ENCODE measurements around the gene PARD3.

The PARD3 gene

DNA sequence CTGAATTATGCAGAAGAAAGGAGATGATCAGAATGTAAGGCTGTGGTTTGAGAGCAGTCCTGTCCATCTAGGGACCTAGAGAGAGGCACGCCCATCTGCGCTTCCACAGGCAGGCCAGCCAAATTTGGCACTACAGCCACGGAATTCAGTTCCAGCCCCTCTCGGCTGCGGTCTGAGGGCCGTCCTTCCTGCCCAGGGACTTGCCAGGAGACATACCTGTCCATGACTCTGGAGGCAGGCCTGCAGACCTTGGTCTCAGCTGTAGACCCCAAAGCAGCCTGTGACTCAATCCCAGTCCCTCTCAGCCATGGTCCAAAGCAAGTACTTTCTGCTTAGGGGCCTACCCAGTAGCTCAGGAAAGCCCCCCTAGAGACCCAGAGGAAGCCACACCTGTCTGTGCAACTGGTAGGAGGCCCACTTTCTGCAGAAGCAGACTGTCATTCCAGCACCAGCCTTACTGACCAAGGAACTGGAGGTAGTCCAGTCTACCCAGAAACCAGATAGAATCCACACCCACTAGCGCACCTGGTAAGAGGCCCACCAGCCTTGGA lies 720.9 kb downstream of the PARD3 start:
- no peak for TF ChIP-seq ZNF274 (IDR thresholded peaks at IDR 0.05; ENCODE audit: low read depth, low read length)

DNA sequence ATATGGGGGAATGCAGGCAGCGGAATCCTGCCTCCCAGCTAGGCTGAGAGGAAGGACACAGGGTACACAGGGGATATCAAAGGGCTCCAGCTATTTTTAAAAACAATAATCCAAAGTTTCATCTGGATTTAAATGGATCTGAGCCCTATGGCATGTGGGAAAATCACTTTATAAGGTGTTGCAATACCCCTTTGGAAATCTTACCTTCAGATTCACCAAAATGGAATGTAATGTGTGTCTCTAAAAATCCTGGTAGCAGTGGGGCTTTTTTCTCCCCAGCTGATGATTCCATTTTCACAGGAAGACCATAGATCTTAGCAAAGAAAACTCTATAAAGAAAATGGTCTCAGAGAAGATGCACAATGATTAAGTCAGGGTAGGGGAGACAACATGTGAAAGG lies 722.2 kb downstream of the PARD3 start:
- TF ChIP-seq ZNF274 (IDR thresholded peaks at IDR 0.05; ENCODE audit: low read depth, low read length), result no peak

More for the DNA sequence above, 720.9 kb downstream of the PARD3 start:
- no peak overlapping the region for H3K4me3 ChIP-seq (ENCODE audit: low read length)

DNA sequence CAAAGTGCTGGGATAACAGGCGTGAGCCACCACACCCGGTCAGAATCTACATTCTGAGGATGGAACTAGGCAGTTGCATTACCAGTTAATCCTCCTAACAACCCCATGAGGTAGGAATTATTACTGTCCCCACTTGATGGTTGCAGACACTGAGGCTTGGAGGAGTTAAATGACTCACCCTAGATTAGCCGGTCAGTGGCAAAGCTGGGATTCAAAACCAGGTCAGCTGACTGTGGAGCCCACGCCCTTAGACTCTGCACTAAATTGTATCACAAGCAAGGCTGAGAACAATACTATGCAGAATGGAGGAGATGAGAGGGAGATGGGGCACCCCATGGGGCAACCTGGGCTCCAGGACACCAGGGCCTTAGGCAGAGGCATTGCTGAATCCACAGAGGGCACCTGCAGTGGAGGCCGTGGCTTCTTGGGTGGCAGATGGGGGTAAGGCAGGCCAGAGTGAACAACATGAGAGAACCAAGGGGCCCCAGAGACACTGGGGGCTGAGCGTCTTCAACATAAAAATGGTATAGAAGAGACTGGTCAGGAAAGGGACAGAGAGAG lies 723.4 kb downstream of the PARD3 start:
- no peak for TF ChIP-seq ZNF274 (IDR thresholded peaks at IDR 0.05; ENCODE audit: low read depth, low read length)
- H3K4me3 ChIP-seq (ENCODE audit: low read length), result no peak overlapping the region

More for the DNA sequence above, 722.2 kb downstream of the PARD3 start:
- no peak overlapping the region for H3K4me3 ChIP-seq (ENCODE audit: low read length)

DNA sequence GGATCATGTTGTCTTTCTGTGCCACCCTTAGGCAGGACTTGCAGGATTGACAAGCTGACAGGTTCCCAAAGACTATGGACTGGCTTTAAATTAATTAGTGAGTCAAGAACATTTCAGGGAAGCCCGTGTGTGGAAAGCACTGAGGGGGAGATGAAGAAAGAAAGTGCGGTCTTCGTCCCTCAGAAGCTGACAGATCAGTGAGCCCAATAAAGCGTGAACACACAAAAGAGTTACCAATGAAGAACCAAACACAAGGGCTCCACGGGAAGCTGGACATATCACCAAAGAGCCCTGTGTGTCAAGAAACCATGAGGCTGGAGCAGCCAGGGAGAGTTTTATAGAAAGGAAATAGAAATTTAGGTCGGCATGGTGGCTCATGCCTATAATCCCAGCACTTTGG lies 725.8 kb downstream of the PARD3 start:
- TF ChIP-seq ZNF274 (IDR thresholded peaks at IDR 0.05; ENCODE audit: low read depth, low read length), result no peak
- no peak overlapping the region for H3K4me3 ChIP-seq (ENCODE audit: low read length)

DNA sequence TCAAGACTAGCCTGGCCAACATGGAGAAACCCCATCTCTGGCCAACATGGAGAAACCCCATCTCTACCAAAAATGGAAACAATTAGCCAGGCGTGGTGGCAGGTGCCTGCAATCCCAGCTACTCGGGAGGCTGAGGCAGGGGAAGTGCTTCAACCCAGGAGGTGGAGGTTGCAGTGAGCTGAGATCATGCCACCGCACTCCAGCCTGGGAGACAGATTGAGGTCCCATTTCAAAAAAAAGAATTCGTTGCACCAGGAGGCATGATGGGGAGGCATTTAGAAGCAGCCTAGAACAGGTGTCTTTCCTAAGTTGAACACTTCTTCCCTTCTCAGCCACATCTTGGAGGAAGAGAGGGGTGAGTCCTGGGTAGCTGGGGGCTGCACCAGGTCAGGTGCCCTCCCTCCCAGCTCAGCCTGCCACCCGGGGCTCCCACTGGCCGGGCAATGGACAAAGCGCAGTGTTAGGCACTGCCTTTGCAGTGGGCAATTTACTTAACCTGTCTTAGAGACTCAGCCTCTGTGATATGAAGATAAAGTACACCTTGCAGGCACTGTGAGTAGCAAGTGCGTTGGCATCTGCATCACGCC lies 726.8 kb downstream of the PARD3 start:
- H3K4me3 ChIP-seq (ENCODE audit: low read length), result no peak overlapping the region
- no peak for TF ChIP-seq ZNF274 (IDR thresholded peaks at IDR 0.05; ENCODE audit: low read depth, low read length)

DNA sequence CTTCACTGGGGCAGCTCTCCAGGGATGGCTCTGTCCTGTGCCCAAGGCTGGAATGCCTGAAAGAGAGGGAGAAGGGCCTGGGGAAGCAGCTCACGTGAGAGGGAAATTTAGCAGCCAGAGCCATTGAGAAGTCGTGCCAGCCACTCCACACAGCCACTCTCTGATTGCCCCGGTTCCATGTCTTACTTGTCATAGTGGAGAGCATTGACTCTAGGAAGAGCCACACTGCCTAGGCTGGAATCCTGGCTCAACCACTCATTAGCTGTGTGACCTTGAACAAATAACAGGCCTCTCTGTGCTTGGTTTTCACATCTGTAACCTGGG lies 728.0 kb downstream of the PARD3 start:
- no peak for TF ChIP-seq ZNF274 (IDR thresholded peaks at IDR 0.05; ENCODE audit: low read depth, low read length)
- H3K4me3 ChIP-seq (ENCODE audit: low read length), result no peak overlapping the region

DNA sequence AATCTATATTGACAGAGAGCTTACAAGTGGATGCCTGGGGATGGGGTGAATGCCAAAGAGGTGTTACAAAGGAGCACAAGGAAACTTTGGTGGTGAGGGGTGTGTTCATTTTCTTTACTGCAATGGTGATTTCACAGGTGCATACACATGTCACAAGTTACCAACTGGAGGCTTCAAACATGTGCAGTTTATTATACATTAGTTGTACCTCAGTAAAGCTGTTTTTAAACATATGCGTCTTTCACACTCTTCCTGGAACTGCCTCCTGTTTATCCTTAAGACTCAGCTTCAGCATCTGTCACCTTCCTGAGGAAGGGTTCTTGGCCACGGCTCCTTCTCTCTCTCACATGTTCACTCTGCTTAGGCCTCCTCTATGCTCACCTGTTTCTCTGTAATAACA lies 731.5 kb downstream of the PARD3 start:
- no peak for TF ChIP-seq ZNF274 (IDR thresholded peaks at IDR 0.05; ENCODE audit: low read depth, low read length)
- no peak overlapping the region for H3K4me3 ChIP-seq (ENCODE audit: low read length)

DNA sequence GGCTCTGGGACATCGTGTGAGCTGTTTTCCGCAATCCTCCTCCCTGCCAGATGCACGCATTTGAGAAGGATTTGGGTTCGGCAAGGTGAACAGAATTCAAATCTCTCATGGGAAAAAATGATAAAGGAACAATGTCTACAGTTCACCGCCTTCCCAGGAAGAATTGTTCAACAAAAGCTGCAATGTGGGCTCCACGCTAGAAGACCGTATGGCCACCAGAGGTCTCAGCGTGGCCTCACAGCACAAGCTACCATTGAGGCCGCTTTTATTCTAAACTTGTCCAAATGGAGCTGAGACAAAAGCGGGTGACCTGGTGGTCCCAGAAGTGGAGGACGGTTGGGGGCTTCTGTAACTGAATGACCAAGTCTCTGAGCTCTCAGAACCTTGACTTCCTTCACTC lies 733.1 kb downstream of the PARD3 start:
- TF ChIP-seq ZNF274 (IDR thresholded peaks at IDR 0.05; ENCODE audit: low read depth, low read length), result no peak

DNA sequence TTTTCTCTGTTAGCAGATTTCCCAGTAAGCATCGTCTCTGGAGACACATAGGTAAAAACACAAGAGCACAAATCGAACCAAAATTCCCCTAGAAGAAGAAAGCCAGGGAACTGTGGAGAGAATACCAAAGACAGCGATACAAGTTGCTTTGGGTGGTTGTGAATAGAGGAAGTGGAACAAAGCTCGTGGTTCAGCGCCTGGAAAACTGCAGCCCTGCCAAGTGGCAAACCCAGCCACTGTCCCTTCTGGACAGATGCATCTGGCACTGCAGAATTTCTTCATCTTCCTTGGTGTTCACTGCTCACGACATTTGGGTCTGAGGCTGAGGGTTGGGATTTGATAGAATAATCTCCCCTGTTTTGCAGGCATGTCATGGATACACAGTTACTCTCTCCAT lies 733.8 kb downstream of the PARD3 start:
- no peak overlapping the region for H3K4me3 ChIP-seq (ENCODE audit: low read length)
- TF ChIP-seq ZNF274 (IDR thresholded peaks at IDR 0.05; ENCODE audit: low read depth, low read length), result no peak

More for the DNA sequence above, 733.1 kb downstream of the PARD3 start:
- H3K4me3 ChIP-seq (ENCODE audit: low read length), result no peak overlapping the region

DNA sequence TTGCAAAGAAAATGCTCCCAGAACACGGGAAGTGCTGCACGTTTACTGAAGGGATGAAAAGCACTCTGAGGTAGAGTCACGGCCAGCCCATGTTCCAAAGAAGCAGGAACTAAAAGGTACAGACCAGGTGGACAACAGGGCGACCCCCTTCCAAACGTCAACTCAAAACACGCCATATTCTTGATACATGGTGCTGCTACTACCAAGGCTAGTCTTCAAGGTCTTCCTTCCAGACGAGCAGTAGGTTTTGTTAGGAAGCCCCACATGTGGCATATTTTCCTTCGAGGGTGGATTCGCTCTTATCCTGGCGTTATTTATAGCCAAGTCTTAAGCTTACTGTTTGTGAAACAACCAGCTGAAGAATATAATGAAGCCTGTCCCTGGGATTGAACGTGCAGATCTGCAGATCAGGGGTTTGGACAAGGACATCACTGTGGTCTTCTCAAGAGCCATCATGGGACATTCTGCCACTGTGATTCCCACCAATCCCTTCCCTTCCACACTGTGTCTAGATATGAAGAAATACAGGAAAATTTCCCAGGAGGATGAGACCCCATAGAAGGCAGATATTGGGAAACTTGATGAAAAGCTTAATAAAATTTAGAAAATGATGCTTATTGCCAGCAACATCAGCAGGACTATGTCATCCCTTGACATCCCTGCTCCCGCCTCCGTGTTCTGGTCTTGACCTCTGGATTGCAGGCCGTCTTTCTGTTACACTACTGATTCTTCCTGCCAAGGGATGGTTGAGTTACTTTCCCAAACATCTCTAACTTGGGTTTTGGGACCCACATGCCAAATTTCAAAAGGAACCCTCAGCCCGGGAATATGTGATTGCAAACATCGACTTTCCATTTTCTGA lies 734.4 kb downstream of the PARD3 start:
- no peak for TF ChIP-seq ZNF274 (IDR thresholded peaks at IDR 0.05; ENCODE audit: low read depth, low read length)

DNA sequence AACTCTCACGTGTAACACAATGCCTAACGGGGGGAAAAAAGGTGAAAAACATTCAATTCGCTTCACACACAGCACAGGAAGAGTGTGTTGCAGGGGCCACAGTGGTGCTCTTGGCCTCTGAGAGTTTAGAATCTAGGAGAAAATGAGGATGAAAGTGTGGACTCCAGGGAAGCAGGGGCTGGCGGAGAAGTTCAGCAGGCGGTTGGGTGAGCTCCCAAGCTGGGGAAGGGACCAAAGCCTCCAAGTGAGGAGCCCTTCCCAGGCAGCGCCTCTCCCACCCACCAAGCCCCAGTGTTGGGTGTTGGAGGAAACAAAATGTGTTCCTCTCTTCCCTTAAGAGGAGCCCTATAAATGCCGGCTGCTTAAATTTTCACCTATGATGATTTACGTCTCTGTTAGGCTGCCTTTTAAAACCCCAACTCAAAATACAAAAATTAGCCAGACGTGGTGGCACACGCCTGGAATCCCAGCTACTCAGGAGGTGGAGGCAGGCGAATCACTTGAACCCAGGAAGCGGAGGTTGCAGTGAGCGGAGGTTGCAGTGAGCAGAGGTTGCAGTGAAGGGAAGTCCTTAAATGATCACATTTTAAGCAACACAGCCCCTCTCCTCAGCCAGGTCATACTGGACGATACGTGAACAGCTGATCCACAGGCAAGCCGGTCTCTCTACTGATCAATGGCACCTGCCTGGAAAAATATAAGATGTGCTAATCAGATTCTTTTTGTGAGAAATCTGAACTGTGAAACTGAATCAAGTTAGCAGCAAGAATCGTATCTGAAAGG lies 735.2 kb downstream of the PARD3 start:
- no peak overlapping the region for H3K4me3 ChIP-seq (ENCODE audit: low read length)
- no peak for TF ChIP-seq ZNF274 (IDR thresholded peaks at IDR 0.05; ENCODE audit: low read depth, low read length)

More for the DNA sequence above, 734.4 kb downstream of the PARD3 start:
- H3K4me3 ChIP-seq (ENCODE audit: low read length), result no peak overlapping the region

DNA sequence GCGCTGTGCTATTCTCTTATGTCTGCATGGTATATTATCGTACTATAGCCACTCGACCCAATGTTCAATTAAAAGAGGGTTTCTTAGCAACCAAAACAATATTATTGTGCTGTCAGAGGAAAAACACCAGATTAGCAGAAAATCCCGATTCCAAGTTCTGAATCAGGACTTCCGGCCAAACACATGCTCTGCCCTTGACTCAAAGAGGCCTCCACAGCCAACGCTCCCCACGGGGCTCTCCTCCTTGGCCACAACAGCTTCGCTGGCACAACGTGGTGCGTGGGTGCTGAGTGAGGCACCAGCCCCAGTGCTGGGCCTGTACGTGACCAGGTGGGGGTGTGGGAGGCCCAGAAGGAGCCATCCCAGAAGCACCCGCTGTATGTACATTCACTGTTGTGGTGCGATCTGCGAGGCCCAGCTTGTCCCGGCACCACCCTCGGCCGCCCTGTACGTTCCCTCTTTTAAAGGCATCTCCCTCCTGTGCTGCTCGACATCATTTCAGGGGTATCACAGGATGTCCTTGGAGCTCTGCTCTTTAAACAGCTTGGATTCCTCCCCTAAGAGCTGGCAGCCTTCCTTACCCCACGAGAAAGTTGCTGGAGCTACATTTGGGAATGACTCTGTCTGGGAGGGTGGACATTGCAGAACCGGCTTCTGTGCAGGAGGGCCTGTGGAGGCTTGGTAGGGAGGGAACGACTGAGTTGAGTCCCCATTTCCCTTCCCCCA lies 736.2 kb downstream of the PARD3 start:
- TF ChIP-seq ZNF274 (IDR thresholded peaks at IDR 0.05; ENCODE audit: low read depth, low read length), result no peak
- H3K4me3 ChIP-seq (ENCODE audit: low read length), result no peak overlapping the region

DNA sequence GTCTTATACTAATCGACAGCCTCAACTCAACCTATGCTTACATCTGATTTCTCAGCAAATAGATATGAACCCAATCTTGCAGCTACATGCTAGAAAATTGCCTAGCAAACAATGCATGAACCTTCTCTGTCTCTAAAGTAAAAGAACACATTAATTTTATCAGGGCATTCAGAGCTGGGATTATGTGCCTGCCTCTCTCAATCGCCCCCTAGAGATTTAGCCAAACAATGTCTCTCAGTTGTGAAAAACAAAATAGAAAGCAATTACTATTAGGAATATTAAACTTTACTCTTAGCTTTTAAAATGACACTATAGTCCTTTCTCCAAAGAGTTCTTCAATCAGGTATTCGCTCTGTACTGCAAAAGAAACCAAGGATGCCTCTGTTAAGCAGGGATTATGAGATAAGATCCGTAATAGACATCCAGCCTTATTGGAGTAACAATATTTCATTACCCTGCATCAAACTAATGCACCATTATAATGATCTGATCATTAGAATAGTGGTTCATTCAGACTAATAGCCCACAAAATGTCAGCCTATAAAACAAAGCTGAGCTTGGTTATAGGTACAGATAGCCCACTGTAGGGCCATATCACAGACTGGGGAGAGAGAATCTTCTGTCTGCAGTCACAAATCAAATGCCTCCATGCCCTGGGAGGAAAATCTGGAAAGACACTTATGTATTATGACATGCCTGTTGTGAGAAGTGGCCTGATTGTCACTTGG lies 736.9 kb downstream of the PARD3 start:
- H3K4me3 ChIP-seq (ENCODE audit: low read length), result no peak overlapping the region
- no peak for TF ChIP-seq ZNF274 (IDR thresholded peaks at IDR 0.05; ENCODE audit: low read depth, low read length)

All from GM08714 (cell line).